Mucosa of descending colon (tissue), 3 donors: ENCODE measurements around the gene MBTPS1. TPM values are rescaled to one million over a fixed set of nuclear protein-coding genes. Genes with fewer than 3 reads are reported as not detected.

ENCODE experiments used
- ATAC-seq: fragments of 200-7000 bp; cut with Tn5 transposase; one replicate; pipeline ENCODE4 v1.9.1; 2020; ENCODE audit warnings: mild to moderate bottlenecking, moderate library complexity
- DNase-seq, 3 donors: peaks; one replicate each; pipeline ENCODE4 v3.0.0-alpha.2; 2020
- H3K36me3 ChIP-seq: fragments of 200-600 bp; one replicate; pipeline ENCODE4 v1.8.0; 2021; ENCODE audit warnings: low read depth, mild to moderate bottlenecking
- H3K4me1 ChIP-seq: fragments of 200-600 bp; one replicate; pipeline ENCODE4 v1.8.0; 2021; ENCODE audit warnings: low read depth, mild to moderate bottlenecking
- H3K4me3 ChIP-seq: fragments of 200-600 bp; one replicate; pipeline ENCODE4 v1.8.0; 2021; ENCODE audit warnings: mild to moderate bottlenecking
- H3K9me3 ChIP-seq: fragments of 200-600 bp; one replicate; pipeline ENCODE4 v1.8.0; 2021; ENCODE audit warnings: mild to moderate bottlenecking
- CTCF ChIP-seq: fragments of 200-600 bp; IDR thresholded peaks from one replicate; pipeline ENCODE4 v1.8.0; 2022; ENCODE audit warnings: antibody characterized with exemption, mild to moderate bottlenecking
- intact Hi-C, 2 donors: fragments of 100-400 bp; cut with DNase I in 1 of 2; cut with micrococcal nuclease in 1 of 2; formaldehyde crosslinking; loops; one replicate each; pipeline versions ENCODE4 v1.11.0 to v1.11.1; 2022; cut with DNase I, micrococcal nuclease
- total RNA-seq, 3 donors: library from RNA; stranded (reverse); fragmentation: NEBNext Ultra II Directional in 2 of 3; extraction: Animal tissue kit (Norgen Biotek cat#: 25700) in 2 of 3; gene quantifications; one replicate each; pipeline versions ENCODE4 v1.2.1 to v1.2.4, GENCODE V29; 2021 to 2023
- donor health status: DM: no; HTN: no; CAD: no; lungs with moderate emphysema.
- donor health status: DM: no; HTN: no; CAD: no.
- donor health status: DM: no; HTN: yes; CAD: no.

Gene MBTPS1
- total RNA-seq, 3 donors from 2014 or later = 66.1 to 97.0 (median 93.4) TPM

DNA sequence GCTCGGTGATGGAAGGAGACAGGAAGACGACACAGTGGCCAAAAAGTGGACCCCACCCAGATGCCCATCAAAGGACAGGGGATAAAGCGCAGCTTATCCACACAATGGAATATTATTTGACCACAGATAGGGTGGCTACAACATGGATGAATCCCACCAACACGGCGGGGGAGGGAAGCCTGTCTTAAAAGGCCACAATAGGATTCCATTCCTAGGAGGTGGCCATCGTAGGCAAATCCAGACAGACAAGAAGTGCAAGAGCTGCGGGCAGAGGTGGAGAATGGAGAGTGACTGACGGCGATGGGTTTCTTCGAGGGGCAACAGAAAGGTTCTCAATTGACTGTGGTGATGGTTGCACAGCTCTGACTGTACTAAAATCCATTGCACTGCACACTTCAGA is 90.1 kb downstream of the MBTPS1 start:
- DNase-seq (no peak), ATAC-seq (no peak)
- H3K36me3 ChIP-seq = no peaks in the 10 kb centered on the region
- no peak overlapping the region for H3K4me3 ChIP-seq
- no peaks in the 10 kb centered on the region for H3K4me1 ChIP-seq
- no peaks in the 10 kb centered on the region for H3K9me3 ChIP-seq
- intact Hi-C loops = no loop called here
- no peak for TF ChIP-seq CTCF

DNA sequence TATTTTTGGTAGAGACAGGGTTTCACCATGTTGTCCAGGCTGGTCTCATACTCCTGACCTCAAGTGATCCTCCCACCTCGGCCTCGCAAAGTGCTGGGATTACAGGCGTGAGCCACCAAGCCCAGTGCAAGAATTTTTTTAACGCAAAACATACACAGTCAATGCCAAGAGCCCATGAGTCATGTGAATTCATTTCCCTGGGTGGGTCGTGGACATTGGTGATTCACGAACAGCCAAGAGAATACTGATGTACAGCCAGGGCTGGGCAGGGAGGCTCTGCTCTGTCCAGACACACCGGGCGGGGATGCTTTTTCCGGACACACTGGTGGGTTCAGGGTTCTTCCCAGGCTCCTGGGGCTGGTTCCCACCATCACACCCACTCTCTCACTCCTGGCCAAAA is 91.9 kb downstream of the MBTPS1 start:
- Histone ChIP-seq H3K4me1 (no peaks in the 10 kb centered on the region), H3K4me3 (no peak overlapping the region), H3K9me3 (no peaks in the 10 kb centered on the region), H3K36me3 (no peaks in the 10 kb centered on the region)
- intact Hi-C loops = no loop called here
- ATAC-seq (no peak), DNase-seq (no peak)
- no peak for TF ChIP-seq CTCF

GRCh38 chr16:84022644-84023043 is 94.1 kb downstream of the MBTPS1 start:
- Histone ChIP-seq H3K4me3 (no peak overlapping the region), H3K9me3 (no peaks in the 10 kb centered on the region), H3K36me3 (no peaks in the 10 kb centered on the region), H3K4me1 (no peaks in the 10 kb centered on the region)
- DNase-seq (no peak), ATAC-seq (no peak)
- intact Hi-C loops = no loop called here
- no peak for TF ChIP-seq CTCF

- TF ChIP-seq CTCF = no peak
- no peak for DNase-seq
- Histone ChIP-seq H3K36me3 (no peaks in the 10 kb centered on the region), H3K4me1 (no peaks in the 10 kb centered on the region), H3K9me3 (no peaks in the 10 kb centered on the region), H3K4me3 (no peak overlapping the region)
- intact Hi-C loops = no loop called here
- no peak for ATAC-seq
These were observed 95.3 kb downstream of the MBTPS1 start for GRCh38 chr16:84021488-84021887.

DNA sequence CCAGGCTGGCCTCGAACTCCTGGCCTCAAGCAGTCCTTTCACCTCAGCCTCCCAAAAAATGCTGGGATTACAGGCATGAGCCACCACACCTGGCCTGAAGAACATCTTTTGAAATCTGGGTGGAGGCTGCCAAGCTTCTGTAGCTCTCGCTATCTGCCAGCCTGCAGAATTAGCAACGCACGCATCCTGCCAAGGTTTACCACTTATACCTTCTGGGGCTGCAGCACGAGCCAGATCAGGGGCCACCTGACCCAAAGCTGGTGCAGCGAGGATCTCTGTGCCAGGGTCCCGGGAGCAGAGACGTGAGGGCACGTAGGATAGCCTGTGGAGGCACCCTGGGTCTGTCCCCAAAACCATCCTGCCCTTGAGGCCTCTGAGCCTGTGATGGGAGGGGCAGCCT is 96.4 kb downstream of the MBTPS1 start:
- intact Hi-C loops = no loop called here
- no peaks in the 10 kb centered on the region for H3K9me3 ChIP-seq
- no peak for ATAC-seq
- H3K4me1 ChIP-seq = no peaks in the 10 kb centered on the region
- no peak for TF ChIP-seq CTCF
- H3K4me3 ChIP-seq = no peak overlapping the region
- no peaks in the 10 kb centered on the region for H3K36me3 ChIP-seq
- DNase-seq = no peak

GRCh38 chr16:84018710-84019109 is 98.0 kb downstream of the MBTPS1 start:
- no peaks in the 10 kb centered on the region for H3K36me3 ChIP-seq
- ATAC-seq (no peak), DNase-seq (no peak)
- H3K4me3 ChIP-seq = no peak overlapping the region
- H3K4me1 ChIP-seq = no peaks in the 10 kb centered on the region
- no peak for TF ChIP-seq CTCF
- no peaks in the 10 kb centered on the region for H3K9me3 ChIP-seq
- intact Hi-C loops = no loop called here
